IPS-18a (cell line): ENCODE results near the gene CBLN2.

Experiments used
- H3K27ac ChIP-seq: one replicate; pipeline ENCODE4 v1.5.1; 2013; ENCODE audit warnings: low read length
- H3K27me3 ChIP-seq: one replicate; pipeline ENCODE4 v1.6.1; 2013; ENCODE audit warnings: mild to moderate bottlenecking, low read length; ENCODE audit not compliant: control insufficient read depth, insufficient read depth
- H3K36me3 ChIP-seq: one replicate; pipeline ENCODE4 v1.6.1; 2013; ENCODE audit warnings: low read depth, low read length; ENCODE audit not compliant: control insufficient read depth
- H3K4me1 ChIP-seq: one replicate; pipeline ENCODE4 v1.6.1; 2013; ENCODE audit warnings: low read depth, low read length; ENCODE audit not compliant: control insufficient read depth
- H3K4me3 ChIP-seq: one replicate; pipeline ENCODE4 v1.5.1; 2013; ENCODE audit warnings: low read length
- H3K9ac ChIP-seq: one replicate; pipeline ENCODE4 v1.6.1; 2013; ENCODE audit warnings: mild to moderate bottlenecking, low read length, moderate library complexity
- H3K9me3 ChIP-seq: one replicate; pipeline ENCODE4 v1.6.1; 2013; ENCODE audit warnings: low read depth, low read length; ENCODE audit not compliant: control insufficient read depth

Gene CBLN2

GRCh38 chr18:72544092-72544886, at the start of gene CBLN2:
TSS of gene CBLN2 (minus strand) at chr18:72544342. CDS start at chr18:72542160, 2,182 bp downstream.
- H3K4me1 ChIP-seq, result no peaks in the 10 kb centered on the region
- H3K36me3 ChIP-seq, result no peaks in the 10 kb centered on the region
- H3K9me3 ChIP-seq, result no peaks in the 10 kb centered on the region
- peaks cover 63% of the 10 kb centered on the region for H3K27me3 ChIP-seq
- H3K9ac ChIP-seq, result no peak within 1 kb of the TSS
- peak within 1 kb of the TSS; percentile 39 for H3K4me3 ChIP-seq
- no peak within 1 kb of the TSS for H3K27ac ChIP-seq

GRCh38 chr18:72588360-72588759, 44.2 kb upstream of the CBLN2 start:
- no peaks in the 10 kb centered on the region for H3K27me3 ChIP-seq
- H3K9me3 ChIP-seq, result peaks cover 7% of the 10 kb centered on the region
- no peak overlapping the region for H3K27ac ChIP-seq
- no peak overlapping the region for H3K9ac ChIP-seq
- H3K4me1 ChIP-seq, result no peaks in the 10 kb centered on the region
- H3K36me3 ChIP-seq, result no peaks in the 10 kb centered on the region
- H3K4me3 ChIP-seq, result no peak overlapping the region

GRCh38 chr18:72584787-72585186, 40.6 kb upstream of the CBLN2 start:
- Histone ChIP-seq H3K36me3 (no peaks in the 10 kb centered on the region), H3K9ac (no peak overlapping the region), H3K27me3 (no peaks in the 10 kb centered on the region), H3K9me3 (peaks cover 6% of the 10 kb centered on the region), H3K4me3 (no peak overlapping the region), H3K4me1 (no peaks in the 10 kb centered on the region), H3K27ac (no peak overlapping the region)

- Histone ChIP-seq H3K4me1 (no peaks in the 10 kb centered on the region), H3K36me3 (no peaks in the 10 kb centered on the region), H3K27ac (no peak overlapping the region), H3K4me3 (no peak overlapping the region), H3K27me3 (no peaks in the 10 kb centered on the region), H3K9me3 (peaks cover 9% of the 10 kb centered on the region), H3K9ac (no peak overlapping the region)
Observed at GRCh38 chr18:72581976-72582375, 37.8 kb upstream of the CBLN2 start.

- Histone ChIP-seq H3K27me3 (no peaks in the 10 kb centered on the region), H3K27ac (no peak overlapping the region), H3K4me1 (no peaks in the 10 kb centered on the region), H3K4me3 (no peak overlapping the region), H3K36me3 (no peaks in the 10 kb centered on the region), H3K9ac (no peak overlapping the region), H3K9me3 (peaks cover 30% of the 10 kb centered on the region)
Observed at GRCh38 chr18:72572896-72573295, 28.8 kb upstream of the CBLN2 start.

GRCh38 chr18:72566290-72566689, 22.1 kb upstream of the CBLN2 start:
- Histone ChIP-seq H3K9ac (no peak overlapping the region), H3K4me1 (no peaks in the 10 kb centered on the region), H3K36me3 (no peaks in the 10 kb centered on the region), H3K9me3 (peaks cover 24% of the 10 kb centered on the region), H3K27me3 (no peaks in the 10 kb centered on the region), H3K4me3 (no peak overlapping the region), H3K27ac (no peak overlapping the region)

- Histone ChIP-seq H3K27me3 (no peaks in the 10 kb centered on the region), H3K27ac (no peak overlapping the region), H3K9me3 (peaks cover 18% of the 10 kb centered on the region), H3K4me3 (no peak overlapping the region), H3K36me3 (no peaks in the 10 kb centered on the region), H3K4me1 (no peaks in the 10 kb centered on the region), H3K9ac (no peak overlapping the region)
Observed at GRCh38 chr18:72555968-72556367, 11.8 kb upstream of the CBLN2 start.

- Histone ChIP-seq H3K9ac (no peak overlapping the region), H3K27me3 (no peaks in the 10 kb centered on the region), H3K4me1 (no peaks in the 10 kb centered on the region), H3K9me3 (peaks cover 20% of the 10 kb centered on the region), H3K36me3 (no peaks in the 10 kb centered on the region), H3K4me3 (no peak overlapping the region), H3K27ac (no peak overlapping the region)
Observed at GRCh38 chr18:72555101-72555500, 11.0 kb upstream of the CBLN2 start.

- Histone ChIP-seq H3K4me1 (no peaks in the 10 kb centered on the region), H3K9me3 (no peaks in the 10 kb centered on the region), H3K9ac (no peak overlapping the region), H3K27me3 (peaks cover 66% of the 10 kb centered on the region), H3K27ac (no peak overlapping the region), H3K36me3 (no peaks in the 10 kb centered on the region), H3K4me3 (peak overlapping the region; percentile 39)
Observed at GRCh38 chr18:72543357-72544055, 636 bp downstream of the CBLN2 start.

- H3K27ac ChIP-seq, result no peak overlapping the region
- H3K4me3 ChIP-seq, result peak overlapping the region; percentile 5
- H3K9me3 ChIP-seq, result no peaks in the 10 kb centered on the region
- no peak overlapping the region for H3K9ac ChIP-seq
- H3K36me3 ChIP-seq, result no peaks in the 10 kb centered on the region
- no peaks in the 10 kb centered on the region for H3K4me1 ChIP-seq
- peaks cover 66% of the 10 kb centered on the region for H3K27me3 ChIP-seq
Observed at GRCh38 chr18:72542984-72543356, 1.2 kb downstream of the CBLN2 start.

- Histone ChIP-seq H3K27ac (no peak overlapping the region), H3K27me3 (peaks cover 66% of the 10 kb centered on the region), H3K36me3 (no peaks in the 10 kb centered on the region), H3K4me3 (peak overlapping the region; percentile 24), H3K9me3 (no peaks in the 10 kb centered on the region), H3K4me1 (no peaks in the 10 kb centered on the region), H3K9ac (no peak overlapping the region)
Observed at GRCh38 chr18:72542342-72542741, 1.8 kb downstream of the CBLN2 start.
